ENCODE results near the gene FEZF1.
"Not testable (repeated sequence)": the region's sequence is repeated elsewhere in the genome, so short reads cannot be mapped to it uniquely, and the experiment has no call there.

The FEZF1 gene

DNA sequence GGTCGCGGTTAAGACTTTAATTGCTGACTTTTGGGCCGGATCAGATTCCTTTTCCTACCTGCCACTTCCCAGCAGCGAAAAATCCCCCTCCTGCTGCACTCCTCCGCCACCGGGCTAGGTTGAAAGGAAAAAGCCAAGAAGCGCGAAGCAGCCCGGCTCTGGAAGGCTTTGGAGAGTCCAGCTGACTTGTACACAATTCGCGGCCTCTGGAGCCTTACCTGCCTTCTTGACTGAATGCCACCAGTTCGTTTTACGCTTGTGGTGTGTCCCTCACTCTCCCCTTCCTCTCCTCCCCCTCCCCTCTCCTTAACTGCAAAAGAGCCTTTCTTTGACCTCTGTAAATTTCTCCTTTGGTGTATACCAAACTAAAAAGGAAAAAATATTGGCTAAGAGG lies 2.7 kb upstream of the FEZF1 start:
- no peak for DNase-seq (ENCODE audit: low read depth)

DNA sequence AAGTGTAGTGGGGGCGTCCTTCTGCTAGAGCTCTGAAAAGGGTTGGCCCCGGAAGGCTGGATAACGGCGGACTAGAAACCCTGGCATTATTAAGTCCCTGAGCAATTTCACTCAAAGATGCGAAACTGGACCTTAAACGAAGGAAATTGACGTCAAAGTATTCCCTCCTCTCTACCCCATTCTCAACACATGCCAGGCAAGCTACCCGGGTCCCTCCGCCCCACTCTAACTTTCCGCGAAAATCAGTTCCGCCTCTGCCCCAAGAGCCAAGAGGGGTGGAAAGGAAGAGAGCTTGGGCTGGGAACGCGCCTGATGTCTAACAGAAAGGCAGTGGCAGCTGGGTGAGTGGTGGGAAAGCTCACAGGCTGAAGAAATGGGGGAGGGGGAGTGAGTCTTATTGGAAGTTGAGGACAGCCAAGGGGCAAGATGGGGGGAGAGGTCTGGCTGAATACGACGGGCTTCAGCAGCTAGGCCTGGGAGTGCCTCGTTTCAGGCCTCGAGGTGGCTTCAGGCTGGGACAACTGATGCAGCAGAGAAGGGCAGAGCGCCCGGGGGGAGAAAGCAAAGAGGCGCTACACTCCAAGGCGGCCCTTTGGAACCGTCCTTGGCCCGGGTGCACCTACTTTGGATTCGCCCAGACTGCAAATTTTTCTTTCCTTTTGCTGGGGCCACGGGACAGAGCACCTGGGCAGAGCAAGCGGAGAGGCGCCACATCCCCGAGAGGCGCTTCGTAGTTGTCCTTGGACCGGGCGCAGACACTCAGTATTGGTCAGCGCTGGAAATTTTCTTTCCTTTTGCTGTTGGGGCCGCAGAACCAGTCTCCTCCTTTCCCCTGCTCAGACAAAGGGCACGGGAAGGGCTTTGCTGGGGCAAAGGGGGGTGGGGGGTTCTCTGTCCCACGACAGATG lies 2.0 kb upstream of the FEZF1 start:
- no peak for DNase-seq (ENCODE audit: low read depth)

DNA sequence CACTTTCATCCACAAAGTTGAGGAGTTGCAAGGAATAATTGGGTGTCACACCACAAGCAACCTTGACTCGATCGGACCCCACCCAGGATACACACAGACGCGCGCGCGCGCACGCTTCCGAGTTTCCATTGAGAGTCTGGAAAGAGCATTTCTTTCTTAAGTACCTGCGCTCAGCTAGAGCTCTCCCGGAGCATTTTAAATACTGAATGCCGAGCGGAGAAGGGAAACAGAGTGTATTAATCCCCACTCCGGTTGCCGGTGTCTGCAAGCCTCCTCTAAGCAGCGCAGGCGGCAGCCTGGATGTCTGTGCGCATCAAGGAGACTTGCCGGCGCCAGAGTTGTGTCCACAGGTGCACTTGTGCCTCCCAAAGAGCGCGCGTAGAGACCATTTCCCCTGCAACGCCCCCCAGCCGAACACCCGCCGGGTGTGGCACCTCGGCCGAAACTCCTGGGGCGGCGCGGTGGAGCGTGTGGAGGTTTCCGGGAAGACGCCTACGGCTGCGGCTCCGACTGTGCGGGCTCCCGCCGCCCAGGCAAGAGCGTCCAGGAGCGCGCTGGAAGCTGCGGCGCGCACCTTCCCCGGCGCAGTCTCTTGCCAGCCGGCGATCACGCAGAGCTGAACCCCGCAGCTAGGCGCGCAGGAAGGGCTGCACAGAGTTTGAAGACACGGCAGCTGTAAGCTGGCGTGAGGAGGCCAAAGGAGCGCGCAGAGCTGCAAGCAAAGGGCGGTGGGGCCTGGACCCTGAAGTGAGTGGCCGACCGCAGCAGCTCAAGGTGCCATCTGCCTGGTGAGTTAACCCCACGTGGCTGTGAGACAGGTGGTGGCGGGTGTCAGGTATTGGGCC lies 1.1 kb upstream of the FEZF1 start:
- DNase-seq (ENCODE audit: low read depth), result no peak

DNA sequence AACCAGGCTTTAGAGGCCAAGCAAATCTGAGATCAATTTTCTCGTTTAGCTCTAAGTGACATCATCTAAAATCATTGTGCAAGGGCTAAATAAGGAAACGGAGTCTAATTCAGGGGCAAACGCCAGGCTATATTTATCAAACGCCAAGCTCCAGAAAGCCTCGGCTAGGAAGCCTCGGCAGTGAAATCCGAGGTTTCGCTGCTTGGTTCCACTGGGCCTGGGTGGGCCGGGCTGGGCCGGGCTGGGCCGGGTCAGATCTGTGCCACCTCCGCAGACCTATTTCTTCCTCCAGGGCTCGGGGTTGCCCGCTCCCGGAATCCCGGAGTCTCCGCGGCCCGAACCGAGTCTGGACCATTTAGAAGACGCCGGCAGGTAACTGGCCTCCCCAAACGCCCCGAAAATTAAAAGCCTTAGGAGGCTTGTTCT lies 459 bp upstream of the FEZF1 start:
- no peak for DNase-seq (ENCODE audit: low read depth)

- no peak for DNase-seq (ENCODE audit: low read depth)
These were observed 825 bp downstream of the FEZF1 start for GRCh38 chr7:122303531-122304318.

DNA sequence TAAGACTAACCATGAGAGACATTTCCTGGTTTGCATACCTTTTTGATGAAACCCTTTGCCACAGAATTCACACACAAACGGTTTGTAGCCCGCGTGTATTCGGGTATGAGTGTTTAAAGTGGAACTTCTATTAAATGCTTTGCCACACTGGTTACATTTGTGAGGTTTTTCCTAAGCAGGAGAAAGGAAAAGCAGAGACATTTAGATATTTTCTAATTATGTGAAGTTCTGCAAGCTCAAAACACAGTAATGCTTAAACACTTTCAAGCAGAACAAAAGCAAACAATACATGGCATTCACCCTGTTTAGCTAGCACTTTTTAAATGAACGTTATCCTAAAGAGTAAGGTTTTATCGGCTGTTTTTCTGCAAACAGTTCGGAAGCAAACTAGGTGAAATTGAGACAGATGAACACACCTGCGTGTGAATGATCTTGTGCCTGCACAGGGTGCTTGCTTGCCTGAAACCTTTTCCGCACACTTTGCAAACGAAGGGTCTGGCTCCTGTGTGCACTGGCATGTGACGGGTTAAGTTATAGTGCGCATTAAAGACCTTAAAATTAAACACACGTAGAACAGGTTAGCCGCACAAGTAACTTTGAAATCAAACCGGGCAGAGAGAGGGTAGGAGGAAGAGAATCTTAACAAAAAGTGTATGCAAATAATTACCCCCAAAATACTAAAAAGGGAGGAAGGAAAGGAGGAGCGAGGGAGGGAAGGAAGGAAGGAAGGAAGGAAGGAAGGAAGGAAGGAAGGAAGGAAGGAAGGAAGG lies 1.6 kb downstream of the FEZF1 start:
- no peak for DNase-seq (ENCODE audit: low read depth)

- no peak for DNase-seq (ENCODE audit: low read depth)
These were observed 2.4 kb downstream of the FEZF1 start for GRCh38 chr7:122301858-122302760.

GRCh38 chr7:122300956-122301833 lies 3.4 kb downstream of the FEZF1 start:
- DNase-seq (ENCODE audit: low read depth), result no peak

DNA sequence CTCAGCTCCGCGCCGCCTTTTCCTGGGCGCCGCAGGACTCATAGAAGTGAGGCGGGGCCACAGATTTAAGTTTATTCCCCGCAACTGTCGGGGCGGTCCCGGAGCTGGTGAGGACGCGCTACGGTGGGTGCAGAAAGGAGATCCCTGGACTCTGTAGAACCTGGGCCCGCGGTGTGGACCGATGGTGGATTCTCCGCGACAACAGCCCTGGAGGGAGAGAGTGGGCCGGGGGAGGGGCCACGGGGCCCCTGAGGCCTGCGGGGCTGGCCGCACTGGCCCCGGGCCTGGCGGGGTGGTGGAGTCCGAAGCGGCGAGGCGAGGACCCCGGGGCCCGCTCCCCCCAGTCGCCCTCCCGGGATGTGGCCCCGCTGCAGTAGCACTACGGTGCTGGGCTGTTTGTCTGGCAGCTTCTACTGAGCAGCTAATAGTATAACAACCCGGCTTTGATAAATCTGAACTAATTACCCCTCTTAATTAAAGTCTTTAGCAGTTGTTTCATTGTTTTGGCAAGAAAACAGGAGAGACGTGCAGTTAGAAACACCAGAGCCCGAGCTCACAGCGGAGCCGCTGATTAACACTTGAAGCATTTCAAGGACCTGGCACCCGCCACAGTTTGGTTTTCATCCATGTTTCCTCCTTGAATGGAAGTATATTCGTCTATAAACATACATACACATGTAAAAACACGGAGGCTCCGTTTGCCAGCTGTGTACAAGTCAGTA lies 4.2 kb downstream of the FEZF1 start:
- DNase-seq (ENCODE audit: low read depth), result no peak

GRCh38 chr7:122299624-122300210 lies 4.8 kb downstream of the FEZF1 start:
- no peak for DNase-seq (ENCODE audit: low read depth)

- DNase-seq (ENCODE audit: low read depth), result no peak
These were observed 5.9 kb downstream of the FEZF1 start for GRCh38 chr7:122298618-122299017.

GRCh38 chr7:122298131-122298530 lies 6.4 kb downstream of the FEZF1 start:
- DNase-seq (ENCODE audit: low read depth), result no peak

- DNase-seq (ENCODE audit: low read depth), result no peak
These were observed 13.4 kb downstream of the FEZF1 start for GRCh38 chr7:122291189-122291588.

GRCh38 chr7:122290476-122290875 lies 14.1 kb downstream of the FEZF1 start:
- no peak for DNase-seq (ENCODE audit: low read depth)

GRCh38 chr7:122289426-122289825 lies 15.1 kb downstream of the FEZF1 start:
- no peak for DNase-seq (ENCODE audit: low read depth)

GRCh38 chr7:122284608-122285007 lies 19.9 kb downstream of the FEZF1 start:
- DNase-seq (ENCODE audit: low read depth), result not testable (repeated sequence)

DNA sequence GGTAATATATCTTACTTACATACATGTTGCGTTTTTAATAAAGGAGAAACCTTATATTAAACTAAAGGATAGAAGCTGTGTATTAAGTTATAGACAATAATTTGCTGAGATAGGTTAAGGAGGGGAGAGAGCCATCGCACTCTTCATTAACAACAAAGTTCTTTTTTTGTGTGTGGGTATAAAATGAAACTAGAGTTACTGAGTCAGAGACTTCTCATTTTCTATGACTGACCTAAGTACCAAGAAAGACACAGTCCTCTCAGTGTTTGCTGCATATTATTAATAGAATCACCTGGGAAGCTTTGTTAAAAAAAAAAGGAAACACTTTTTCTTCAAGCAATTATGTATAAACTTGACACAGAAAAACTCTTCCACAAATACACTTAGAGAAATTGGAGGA lies 31.4 kb downstream of the FEZF1 start:
- DNase-seq (ENCODE audit: low read depth), result no peak

DNA sequence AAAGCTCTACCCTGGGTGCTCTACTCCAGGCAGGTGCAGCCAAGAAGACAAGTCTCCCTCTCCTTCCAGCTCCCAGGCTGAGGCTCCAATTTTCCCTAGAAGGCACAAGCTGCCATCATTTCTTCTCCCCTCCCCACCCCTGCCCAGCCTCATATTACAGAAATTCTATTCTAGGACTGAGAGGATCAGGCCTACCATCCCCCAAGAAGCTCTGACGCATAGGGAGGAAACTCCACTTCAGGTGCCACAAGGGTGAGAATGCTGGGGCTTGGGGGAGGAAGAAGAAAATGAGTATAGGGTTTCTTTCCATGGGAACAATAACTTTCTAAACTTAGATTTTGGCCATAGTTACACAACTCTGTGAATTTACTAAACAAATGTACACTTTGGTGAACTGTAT lies 35.3 kb downstream of the FEZF1 start:
- no peak for DNase-seq (ENCODE audit: low read depth)
